ENCODE data around the gene STK24.

The STK24 gene

DNA sequence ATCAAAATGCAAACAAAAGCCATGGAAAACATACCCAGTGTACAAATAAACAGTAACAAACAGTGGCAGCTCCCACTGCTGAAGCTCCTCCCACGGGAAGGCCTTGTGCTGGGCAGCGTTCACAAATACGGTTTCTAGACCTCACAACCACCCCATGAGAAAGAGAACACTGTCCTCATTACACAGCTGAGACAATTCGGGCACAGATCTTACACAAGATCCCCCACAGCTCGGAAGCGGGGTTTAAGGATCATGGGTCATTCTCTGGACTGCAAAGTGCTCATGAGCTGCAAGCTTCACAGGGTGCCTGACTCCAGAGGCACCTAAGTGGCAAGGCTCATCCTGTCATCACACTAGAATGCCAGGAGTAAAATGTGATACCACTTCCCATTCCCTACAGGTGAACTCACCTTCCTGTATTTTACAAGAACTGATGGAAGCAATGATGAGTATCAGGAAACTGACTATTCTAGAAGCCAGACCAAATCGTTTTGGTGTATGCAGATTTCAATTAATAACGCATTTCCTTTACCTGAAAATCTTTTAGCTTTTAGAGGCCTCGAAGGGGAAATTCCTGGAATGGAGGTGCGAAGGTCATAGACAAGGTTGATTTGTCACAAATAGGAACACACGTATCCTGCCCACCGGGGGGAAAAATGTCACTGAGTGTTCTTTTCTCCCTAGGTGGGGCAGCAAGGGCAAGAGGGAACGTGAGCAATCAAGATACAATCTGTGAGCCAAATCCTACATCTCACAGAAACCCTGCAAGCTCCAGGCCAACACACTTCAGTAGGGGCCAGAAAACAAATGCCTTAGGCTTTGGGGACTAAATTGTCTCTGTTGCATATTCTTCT is 41.2 kb downstream of the STK24 start:
- DNase-seq (ENCODE audit: extremely low read depth in 1 of 2, low read depth in 1 of 2) = no peak

DNA sequence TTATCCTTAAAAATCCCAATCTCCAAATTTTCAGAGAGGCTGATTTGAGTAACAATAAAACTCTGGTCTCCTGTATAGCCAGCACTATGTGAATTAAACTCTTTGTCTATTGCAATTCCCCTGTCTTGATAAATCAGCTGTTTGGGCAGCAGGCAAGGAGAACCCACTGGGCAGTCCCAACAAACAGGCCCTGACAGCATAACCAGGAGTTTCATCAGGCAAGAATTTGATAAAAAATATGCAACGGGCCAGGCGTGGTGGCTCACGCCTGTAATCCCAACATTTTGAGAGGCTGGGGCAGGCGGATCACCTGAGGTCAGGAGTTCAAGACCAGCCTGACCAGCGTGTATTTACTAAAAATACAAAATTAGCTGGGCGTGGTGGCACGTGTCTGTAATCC is 42.1 kb downstream of the STK24 start:
- DNase-seq (ENCODE audit: extremely low read depth in 1 of 2, low read depth in 1 of 2) = no peak

DNA sequence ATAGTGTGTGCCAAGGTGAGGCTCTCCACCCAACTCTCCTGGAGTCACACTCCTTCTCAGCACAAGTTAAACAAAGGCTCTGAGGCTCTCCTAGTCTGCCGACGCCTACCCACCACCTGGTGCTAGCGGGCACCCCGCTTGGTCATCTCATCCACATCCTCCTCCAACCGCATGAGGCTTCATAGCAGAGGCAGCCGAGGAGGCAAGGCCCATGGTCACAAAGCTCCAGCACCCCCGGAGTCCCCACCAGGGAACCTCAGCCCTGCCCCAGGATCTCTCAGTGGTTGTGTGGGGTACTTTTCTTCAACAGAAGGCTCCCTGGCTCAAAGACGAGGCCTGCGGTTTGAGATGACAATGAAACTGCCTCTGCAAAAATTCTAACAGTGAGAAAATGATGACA is 43.0 kb downstream of the STK24 start:
- DNase-seq (ENCODE audit: extremely low read depth in 1 of 2, low read depth in 1 of 2) = no peak

GRCh38 chr13:98532254-98532653 is 44.7 kb downstream of the STK24 start:
- DNase-seq (ENCODE audit: extremely low read depth in 1 of 2, low read depth in 1 of 2) = no peak

GRCh38 chr13:98530217-98530616 is 46.7 kb downstream of the STK24 start:
- no peak for DNase-seq (ENCODE audit: extremely low read depth in 1 of 2, low read depth in 1 of 2)

DNA sequence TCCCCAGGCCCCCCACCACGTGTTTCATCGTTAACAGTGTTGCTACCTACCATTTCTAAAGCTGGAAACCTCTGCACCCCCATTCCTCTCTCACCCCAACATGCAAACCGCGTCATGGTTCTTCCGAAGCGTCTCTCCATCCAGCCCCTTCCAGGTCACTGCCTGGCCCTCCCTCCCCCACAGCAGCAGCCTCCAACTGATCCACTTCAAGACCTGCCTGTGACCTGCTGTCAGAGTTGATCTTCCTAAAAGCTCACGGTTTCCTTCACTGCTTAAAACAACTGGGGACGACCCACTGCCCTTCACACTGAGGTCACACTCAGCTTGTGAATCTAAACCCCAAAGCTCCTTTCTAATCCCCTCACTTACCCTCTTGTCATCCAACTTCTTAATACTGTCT is 47.7 kb downstream of the STK24 start:
- DNase-seq (ENCODE audit: extremely low read depth in 1 of 2, low read depth in 1 of 2) = no peak

GRCh38 chr13:98528663-98529064 is 48.2 kb downstream of the STK24 start:
- DNase-seq (ENCODE audit: extremely low read depth in 1 of 2, low read depth in 1 of 2) = no peak

GRCh38 chr13:98527526-98527925 is 49.4 kb downstream of the STK24 start:
- DNase-seq (ENCODE audit: extremely low read depth in 1 of 2, low read depth in 1 of 2) = no peak

- DNase-seq (ENCODE audit: extremely low read depth in 1 of 2, low read depth in 1 of 2) = no peak
Observed at GRCh38 chr13:98526182-98526512, 50.8 kb downstream of the STK24 start.

DNA sequence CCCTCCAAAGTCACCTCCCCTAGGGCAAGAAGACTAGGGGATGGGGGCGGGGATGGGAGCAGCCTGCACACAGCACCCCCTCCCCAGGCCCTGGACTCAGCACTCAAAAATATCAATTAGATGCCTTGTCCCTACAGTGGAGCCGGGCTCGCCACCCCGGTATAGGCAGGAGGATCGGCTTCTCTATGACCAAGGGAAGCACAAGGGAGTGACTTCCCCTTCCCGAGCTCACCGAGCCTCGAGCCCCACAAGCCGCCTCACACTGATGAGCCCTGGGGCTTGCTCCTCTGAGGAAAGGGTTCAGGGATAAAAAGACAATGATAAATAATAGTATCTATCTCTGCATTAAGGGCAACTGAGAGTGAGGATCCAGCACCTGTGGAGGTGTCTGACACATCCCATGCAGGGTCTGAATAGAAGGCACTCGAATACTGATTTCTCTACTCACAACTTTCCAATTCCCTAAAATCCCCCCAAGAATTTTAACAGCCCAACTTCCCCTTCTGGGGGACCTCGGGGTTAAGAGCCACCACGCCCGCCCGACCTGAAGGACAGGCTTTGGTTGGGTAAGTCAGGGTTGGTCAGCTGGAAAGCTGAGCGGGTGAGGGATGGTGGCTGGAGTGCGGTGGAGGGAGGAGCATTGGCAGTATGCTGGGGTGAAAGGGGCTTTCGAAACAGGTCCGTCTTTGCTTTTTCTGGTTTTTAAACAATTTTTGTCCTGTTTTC is 51.3 kb downstream of the STK24 start:
- no peak for DNase-seq (ENCODE audit: extremely low read depth in 1 of 2, low read depth in 1 of 2)

DNA sequence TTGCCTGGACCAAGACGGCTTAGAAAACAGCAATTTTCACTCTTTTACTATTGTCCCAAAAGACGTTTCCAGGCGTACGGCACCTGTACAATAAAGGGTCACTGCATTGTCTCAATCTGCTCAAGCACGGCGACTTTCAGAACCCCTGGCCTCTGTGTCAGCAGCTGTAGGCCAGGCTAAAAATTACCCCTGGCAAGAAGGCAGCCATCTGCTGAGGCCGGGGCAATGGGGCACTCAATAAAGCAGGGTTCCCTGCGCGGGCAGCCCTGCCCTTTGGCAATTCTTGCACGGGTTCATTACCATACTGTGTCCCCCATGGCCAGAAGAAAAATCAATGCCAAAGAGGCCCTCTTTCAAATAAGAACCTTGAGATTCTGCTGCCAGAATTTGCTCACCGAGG is 52.1 kb downstream of the STK24 start:
- DNase-seq (ENCODE audit: extremely low read depth in 1 of 2, low read depth in 1 of 2) = no peak

DNA sequence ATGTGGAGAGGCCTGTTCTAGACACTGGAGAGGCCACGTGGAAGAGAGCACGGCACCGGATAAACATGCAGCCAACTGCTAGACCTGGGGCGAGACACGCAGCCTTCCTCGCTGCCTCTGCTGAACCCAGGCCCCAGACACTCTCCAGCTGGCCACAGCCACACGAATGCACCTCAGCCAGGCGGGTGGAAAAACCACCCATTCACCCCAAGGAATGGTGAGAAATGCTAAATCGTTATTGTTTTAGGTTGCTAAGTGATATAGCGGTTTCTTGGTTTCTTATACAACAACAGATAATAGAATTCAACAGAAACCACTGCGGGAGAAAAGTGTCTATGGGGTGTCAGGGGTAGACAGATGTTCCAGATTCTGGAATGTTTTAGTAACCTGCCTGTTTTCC is 52.5 kb downstream of the STK24 start:
- DNase-seq (ENCODE audit: extremely low read depth in 1 of 2, low read depth in 1 of 2) = no peak

- DNase-seq (ENCODE audit: extremely low read depth in 1 of 2, low read depth in 1 of 2) = no peak
Observed at GRCh38 chr13:98523455-98524102, 53.3 kb downstream of the STK24 start.

DNA sequence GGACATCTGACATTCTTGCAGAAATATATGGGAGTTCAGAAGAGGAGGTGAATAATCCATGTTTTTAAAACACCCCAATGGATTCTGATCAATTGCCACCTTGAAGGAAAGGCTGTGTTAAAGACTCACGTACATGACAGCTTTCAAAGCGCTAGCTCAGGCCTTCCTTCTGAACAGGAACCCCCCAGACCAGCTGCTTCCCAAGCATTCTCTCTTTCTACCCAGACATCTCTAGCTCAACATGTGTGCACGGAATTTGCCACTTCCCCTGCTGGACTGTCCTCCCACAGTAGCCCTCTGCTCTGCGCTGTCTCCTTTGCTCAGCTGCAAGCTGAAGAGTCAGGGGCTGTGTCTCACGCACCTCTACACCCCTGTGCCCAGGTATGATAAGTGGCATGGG is 54.5 kb downstream of the STK24 start:
- no peak for DNase-seq (ENCODE audit: extremely low read depth in 1 of 2, low read depth in 1 of 2)

GRCh38 chr13:98521461-98522247 is 55.3 kb downstream of the STK24 start:
- DNase-seq (ENCODE audit: extremely low read depth in 1 of 2, low read depth in 1 of 2) = no peak

DNA sequence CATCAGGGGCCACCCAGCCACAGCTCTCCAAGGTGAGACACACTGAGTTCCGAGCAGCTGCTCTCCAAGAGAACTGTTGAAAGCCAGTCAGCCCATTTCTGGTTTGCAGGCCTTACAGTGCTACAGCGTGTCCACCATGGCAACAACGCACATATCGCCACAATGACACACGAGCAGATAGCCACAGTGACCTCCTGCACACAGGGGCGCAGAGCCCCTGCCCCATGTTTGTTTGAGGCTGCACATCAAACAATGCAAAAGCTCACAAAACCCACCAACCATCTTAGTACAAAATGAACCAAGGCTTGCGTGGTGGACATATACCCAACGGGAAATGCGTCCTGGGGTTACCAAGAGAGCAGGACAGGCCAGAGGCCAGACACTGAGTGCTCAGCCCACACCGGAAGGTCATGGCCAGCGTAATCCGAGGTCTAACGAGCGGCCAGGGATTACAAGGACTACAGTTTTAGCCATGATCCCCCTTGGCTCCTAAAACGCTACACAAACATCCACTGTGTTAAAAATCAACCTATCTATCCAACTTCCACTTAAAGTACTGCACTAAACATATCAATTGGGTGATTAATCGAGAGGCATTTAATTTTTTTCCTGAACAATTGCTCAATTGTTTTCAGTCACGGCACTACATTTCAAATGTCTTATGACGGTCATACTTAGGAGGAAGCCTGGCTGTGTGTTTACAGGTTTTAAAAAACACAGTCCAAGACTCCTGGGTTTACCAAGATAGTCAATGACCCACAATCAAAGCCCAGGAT is 56.0 kb downstream of the STK24 start:
- DNase-seq (ENCODE audit: extremely low read depth in 1 of 2, low read depth in 1 of 2) = no peak

- no peak for DNase-seq (ENCODE audit: extremely low read depth in 1 of 2, low read depth in 1 of 2)
Observed at GRCh38 chr13:98519976-98520375, 56.9 kb downstream of the STK24 start.

GRCh38 chr13:98517576-98518310 is 59.2 kb downstream of the STK24 start:
- DNase-seq (ENCODE audit: extremely low read depth in 1 of 2, low read depth in 1 of 2) = no peak

DNA sequence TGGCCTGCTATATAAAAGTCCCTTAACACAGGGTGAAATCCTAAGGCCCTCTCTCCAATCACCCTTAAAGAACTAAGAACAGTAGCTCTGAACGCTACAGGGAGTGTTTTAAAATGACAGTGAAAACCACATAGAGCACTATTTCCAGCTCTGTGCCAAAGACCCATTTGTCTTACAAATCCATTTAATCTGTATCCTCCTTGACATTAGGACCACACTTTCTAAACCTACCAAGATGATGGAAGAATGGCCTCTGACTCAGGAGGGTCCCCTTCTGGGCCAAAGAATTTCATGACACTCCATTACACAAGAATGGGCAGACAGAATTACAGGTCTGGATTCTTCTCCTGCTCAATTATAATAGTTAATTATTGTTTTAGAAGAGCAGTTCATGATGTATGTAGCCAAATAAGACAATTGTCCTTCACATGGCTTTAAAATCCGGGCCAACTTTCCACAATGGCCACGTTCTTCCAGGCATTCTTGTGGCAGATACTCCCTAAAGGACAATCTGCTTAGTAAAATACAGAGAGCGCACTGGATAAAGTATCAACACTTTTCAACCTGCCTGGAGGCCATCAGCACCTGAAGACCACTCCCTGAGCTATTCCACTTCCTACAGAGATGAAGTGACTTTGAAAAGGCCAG is 61.0 kb downstream of the STK24 start:
- no peak for DNase-seq (ENCODE audit: extremely low read depth in 1 of 2, low read depth in 1 of 2)
